Epithelial cell of proximal tubule (primary cell): Measurements from ENCODE around the gene PPP2R5A. TPM values are rescaled to one million over a fixed set of nuclear protein-coding genes. Genes with fewer than 3 reads are reported as not detected.

Experiments
- DNase-seq: peaks from one replicate; pipeline ENCODE4 v3.0.0-alpha.2; 2011; ENCODE audit warnings: low read depth
- H3K4me3 ChIP-seq: 2 replicates; pipeline ENCODE4 v1.5.1; 2011; ENCODE audit warnings: low read depth, mild to moderate bottlenecking, low read length
- total RNA-seq: library from RNA; depleted of rRNA; stranded (reverse); fragments of >200 nt; gene quantifications from 2 replicates; pipeline ENCODE4 v1.2.3, GENCODE V29; 2015
- TF ChIP-seq, protein P1 (sequence below): conservative IDR thresholded peaks from 2 replicates; pipeline ENCODE4 v1.5.1; 2012; ENCODE audit warnings: low read depth, mild to moderate bottlenecking, low read length

Gene PPP2R5A
- total RNA-seq, 1 donor from 2014 or later: 31.2 TPM

DNA sequence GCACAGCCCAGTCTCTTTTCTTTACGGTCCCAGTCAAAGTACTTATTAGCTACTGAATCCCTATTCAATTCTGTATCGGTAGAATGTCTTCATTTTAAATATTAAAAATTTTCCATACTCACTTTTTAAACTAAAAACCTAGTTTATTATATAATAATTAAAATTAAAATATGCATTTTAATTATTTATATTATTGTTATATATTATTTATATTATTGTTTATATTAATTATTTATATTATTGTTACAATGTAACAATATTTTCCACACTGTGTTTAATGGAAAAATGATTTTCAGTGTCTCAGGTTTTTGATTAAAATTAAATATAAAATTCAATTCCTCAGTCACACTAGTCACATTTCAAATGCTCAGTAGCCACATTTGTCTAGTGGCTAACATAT, 18.2 kb upstream of the PPP2R5A start:
- TF ChIP-seq, protein P1, sequence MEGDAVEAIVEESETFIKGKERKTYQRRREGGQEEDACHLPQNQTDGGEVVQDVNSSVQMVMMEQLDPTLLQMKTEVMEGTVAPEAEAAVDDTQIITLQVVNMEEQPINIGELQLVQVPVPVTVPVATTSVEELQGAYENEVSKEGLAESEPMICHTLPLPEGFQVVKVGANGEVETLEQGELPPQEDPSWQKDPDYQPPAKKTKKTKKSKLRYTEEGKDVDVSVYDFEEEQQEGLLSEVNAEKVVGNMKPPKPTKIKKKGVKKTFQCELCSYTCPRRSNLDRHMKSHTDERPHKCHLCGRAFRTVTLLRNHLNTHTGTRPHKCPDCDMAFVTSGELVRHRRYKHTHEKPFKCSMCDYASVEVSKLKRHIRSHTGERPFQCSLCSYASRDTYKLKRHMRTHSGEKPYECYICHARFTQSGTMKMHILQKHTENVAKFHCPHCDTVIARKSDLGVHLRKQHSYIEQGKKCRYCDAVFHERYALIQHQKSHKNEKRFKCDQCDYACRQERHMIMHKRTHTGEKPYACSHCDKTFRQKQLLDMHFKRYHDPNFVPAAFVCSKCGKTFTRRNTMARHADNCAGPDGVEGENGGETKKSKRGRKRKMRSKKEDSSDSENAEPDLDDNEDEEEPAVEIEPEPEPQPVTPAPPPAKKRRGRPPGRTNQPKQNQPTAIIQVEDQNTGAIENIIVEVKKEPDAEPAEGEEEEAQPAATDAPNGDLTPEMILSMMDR: no peak
- no peak overlapping the region for H3K4me3 ChIP-seq
- no peak for DNase-seq

DNA sequence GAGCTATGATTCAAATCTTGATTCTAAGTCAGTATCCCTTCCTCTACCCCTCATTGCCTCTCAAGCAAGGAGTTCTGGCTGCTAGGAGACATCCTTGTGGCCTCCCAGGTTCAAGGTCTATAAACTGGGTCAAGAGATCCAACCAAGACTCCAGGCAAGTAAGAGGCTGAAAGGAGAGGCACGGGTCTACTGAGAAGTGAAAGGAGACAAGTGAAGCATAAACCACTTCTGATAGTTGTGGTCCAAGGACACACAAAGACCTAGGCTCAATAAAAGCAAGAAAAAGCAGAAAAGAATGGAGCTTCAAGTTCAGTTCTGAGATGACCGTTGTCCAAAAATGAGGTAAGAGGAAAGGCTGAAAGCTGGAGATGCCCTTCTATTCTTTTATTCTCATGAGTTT, 17.8 kb upstream of the PPP2R5A start:
- DNase-seq: no peak
- TF ChIP-seq, protein P1: no peak

DNA sequence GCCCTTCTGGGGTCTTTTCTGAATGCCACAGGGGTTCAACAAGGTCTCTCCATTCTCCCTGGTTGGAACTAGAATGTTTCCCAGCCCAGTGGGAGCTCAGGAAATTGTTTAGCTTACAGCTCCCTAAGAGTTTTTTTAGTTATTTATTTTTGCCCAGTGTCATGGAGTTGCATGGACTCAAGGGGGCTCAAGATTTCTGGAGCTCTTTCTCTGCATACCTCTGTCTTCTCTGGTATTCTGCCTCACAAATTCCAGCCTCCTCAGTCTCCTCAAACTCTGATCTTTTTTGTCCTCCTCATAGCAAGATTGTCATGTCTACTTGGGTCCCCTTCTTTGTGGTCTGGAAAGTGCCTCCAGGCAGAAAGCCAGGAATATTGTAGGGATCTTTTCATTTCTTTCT, 15.9 kb upstream of the PPP2R5A start:
- TF ChIP-seq, protein P1: no peak
- no peak overlapping the region for H3K4me3 ChIP-seq
- DNase-seq: no peak

More for the DNA sequence above, 17.8 kb upstream of the PPP2R5A start:
- no peak overlapping the region for H3K4me3 ChIP-seq

DNA sequence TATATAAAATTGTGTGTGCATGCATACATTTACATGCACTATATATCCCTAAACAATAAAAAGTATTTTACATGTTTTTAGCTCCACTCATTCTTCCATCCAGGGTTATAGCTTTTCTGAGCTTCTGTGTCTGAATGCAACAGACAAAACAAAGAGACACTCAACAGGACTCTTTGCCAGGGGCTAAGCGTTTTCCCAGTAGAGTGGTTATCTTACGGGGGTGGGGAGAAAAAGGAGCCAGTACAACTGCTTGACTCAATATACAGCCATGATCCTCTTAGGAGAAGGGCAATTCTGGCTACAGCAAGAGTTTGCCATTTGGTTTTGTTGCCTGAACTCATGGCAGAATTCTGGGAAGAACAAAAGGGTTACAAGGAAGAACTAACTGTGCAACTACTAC, 14.6 kb upstream of the PPP2R5A start:
- DNase-seq: no peak
- TF ChIP-seq, protein P1: no peak
- H3K4me3 ChIP-seq: no peak overlapping the region

DNA sequence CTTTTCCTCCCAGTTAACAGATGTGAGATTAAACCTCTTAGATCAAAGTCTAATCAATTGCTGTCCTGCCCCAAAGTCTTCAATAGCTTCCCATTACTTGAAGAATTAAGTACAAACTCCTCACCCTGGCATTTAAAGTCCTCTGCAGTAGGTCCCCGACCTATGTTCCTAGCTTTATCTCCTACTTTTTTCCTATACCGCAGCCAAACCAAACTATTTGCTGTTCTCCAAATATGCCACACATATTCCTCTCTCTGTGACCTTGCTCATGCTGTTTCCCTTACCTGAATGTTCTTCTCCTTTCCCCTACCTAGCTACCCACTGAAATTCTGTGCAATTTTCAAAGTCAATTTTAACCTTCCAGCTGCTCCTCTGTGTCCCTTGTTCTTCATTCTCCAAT, 14.0 kb upstream of the PPP2R5A start:
- no peak for DNase-seq
- H3K4me3 ChIP-seq: no peak overlapping the region
- TF ChIP-seq, protein P1: no peak

DNA sequence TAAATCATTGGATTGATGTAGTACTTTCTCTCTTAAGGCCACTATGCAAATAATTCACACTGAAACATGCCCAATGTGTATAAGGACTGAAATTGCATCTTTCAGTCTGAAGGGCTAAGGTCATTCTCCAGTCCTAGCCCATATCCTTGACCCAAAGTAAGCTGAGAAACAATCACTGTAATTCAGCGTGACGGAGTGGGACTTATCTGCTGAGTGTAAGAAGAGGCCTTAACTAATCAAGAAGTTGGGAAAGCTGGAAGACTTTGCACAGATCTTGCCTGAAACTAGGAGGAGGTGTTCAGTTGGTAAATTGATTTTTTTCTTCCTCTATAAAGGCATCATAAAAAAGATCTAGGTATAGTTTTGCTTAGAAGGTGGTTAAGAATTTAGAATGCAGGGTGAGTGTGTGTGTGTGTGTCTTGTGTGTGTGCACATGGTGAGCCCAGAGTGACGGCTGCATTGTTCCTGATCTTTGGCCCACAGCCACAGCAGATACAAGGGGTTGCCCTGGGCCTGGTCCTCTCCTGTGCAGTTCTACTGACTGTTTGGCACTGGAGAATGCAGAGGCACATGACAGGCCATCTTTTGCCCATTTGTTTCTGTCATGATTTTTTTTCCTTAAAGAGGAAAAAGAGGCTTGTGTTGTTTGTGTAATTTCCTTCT, 13.3 kb upstream of the PPP2R5A start:
- TF ChIP-seq, protein P1: no peak
- no peak for DNase-seq
- H3K4me3 ChIP-seq: no peak overlapping the region

DNA sequence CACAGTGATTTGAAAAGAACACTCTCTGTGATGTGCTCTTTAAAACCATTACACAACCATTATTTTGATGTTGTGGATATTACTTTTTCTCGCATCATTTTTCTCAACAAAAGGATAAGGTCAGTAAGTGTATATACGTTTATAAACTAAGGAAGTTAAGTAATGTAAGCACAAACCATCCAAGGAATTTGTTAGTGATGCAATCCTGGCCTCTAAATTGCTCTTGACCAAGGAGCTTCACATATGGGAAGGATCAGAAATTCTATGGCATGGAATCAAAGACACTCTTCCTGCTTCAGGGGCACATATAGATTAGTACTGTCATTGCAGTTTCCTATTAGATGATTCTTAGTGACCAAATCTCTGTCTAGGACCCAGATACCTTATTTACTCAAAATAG, 3.6 kb upstream of the PPP2R5A start:
- TF ChIP-seq, protein P1: no peak
- H3K4me3 ChIP-seq: no peak overlapping the region

More for the DNA sequence above, 3.6 kb upstream of the PPP2R5A start:
- no peak for DNase-seq
